GM19397 (cell line): ENCODE data around the gene METTL9.
"Not testable (repeated sequence)": the region's sequence is repeated elsewhere in the genome, so short reads cannot be mapped to it uniquely, and the experiment has no call there.

Experiments
- ATAC-seq: cut with Tn5 transposase; IDR thresholded peaks from one replicate; pipeline ENCODE4 v1.9.1; 2021; ENCODE audit warnings: mild to moderate bottlenecking, moderate library complexity; ENCODE audit not compliant: unreplicated experiment

METTL9 gene

GRCh38 chr16:21573506-21573905, 25.9 kb upstream of the METTL9 start:
- ATAC-seq, result not testable (repeated sequence)

- no peak for ATAC-seq
Measured at GRCh38 chr16:21574372-21574771, 25.0 kb upstream of the METTL9 start.

GRCh38 chr16:21576323-21576722, 23.1 kb upstream of the METTL9 start:
- ATAC-seq, result not testable (repeated sequence)

GRCh38 chr16:21577487-21577886, 21.9 kb upstream of the METTL9 start:
- not testable (repeated sequence) for ATAC-seq

GRCh38 chr16:21578311-21578710, 21.1 kb upstream of the METTL9 start:
- not testable (repeated sequence) for ATAC-seq

DNA sequence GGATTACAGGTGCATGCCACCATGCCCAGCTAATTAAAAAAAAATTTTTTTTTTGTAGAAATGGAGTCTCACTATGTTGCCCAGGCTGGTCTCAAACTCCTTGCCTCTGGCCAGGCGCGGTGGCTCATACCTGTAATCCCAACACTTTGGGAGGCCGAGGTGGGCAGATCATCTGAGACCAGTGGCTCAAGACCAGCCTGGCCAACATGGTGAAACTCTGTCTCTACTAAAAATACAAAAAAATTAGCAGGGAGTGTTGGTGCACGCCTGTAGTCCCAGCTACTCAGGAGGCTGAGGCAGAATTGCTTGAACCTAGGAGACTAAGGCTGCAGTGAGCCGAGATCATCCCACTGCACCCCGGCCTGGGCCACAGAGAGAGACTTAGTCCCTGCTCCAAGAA, 19.2 kb upstream of the METTL9 start:
- not testable (repeated sequence) for ATAC-seq

DNA sequence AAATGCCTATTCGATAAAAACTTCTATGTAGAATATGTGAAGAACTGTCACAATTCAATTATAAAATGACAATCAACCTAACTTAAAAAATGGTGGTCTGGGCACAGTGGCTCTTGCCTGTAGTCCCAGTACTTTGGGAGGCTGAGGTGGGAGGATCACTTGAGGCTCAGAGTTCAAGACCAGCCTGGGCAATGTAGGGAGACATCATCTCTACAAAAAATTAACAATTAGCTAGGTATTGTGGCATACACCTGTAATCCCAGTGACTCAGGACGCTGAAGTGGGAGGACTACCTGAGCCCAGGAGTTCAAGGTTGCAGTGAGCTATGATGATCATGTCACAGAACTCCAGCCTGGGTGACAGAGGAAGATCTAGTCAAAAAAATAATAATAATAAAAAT, 18.6 kb upstream of the METTL9 start:
- no peak for ATAC-seq

GRCh38 chr16:21584817-21585216, 14.6 kb upstream of the METTL9 start:
- no peak for ATAC-seq

DNA sequence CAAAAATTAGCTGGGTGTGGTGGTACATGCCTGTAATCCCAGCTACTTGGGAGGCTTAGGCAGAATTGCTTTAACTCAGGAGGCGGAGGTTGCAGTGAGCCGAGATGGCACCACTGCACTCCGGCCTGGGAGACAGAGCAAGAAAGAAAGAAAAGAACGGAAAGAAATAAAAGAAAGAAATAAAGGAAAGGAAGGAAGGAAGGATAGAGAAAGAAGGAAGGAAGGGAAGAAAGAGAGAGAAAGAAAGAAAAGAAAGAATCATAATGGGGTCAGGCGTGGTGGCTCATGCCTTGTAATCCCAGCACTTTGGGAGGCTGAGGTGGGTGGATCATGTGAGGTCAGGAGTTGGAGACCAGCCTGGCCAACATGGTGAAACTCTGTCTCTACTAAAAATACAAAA, 10.8 kb upstream of the METTL9 start:
- not testable (repeated sequence) for ATAC-seq

GRCh38 chr16:21589551-21589950, 9.8 kb upstream of the METTL9 start:
- ATAC-seq, result no peak

GRCh38 chr16:21590287-21590686, 9.1 kb upstream of the METTL9 start:
- ATAC-seq, result no peak

DNA sequence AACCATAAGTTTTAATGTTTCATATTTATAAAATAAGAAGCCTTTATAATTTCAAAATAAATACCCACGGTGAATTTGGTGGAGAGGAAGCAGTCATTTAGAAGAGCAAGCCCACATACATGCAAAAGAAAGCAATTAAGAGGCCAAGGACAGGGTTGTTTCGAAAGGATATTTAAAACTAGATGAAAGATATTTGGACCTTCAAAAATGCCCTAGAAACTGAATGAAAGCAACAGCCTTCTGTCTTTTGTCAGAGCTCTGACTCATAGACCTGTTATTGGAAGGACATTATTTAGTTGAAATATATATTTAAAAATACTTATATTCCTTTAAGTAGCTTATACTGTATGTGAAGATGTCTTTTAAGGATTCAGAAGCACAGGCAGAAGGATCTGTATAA, 8.6 kb upstream of the METTL9 start:
- ATAC-seq, result no peak

DNA sequence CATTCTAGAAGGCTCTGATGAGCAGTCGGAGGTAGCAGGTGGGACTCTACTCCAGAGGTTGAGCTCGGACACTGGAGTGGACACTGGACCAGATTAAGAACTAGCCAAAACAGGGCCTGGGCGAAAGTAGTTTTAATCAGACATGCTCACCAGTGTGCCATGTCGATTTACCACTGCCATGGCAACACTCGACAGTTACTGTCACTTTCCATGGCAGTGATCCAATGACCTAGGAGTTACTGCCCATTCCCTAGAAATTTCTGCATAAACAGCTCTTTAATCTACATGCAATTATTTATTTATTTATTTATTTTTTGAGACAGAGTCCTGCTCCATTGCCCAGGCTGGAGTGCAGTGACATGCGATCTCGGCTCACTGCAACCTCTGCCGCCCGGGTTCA, 7.2 kb upstream of the METTL9 start:
- ATAC-seq, result no peak

DNA sequence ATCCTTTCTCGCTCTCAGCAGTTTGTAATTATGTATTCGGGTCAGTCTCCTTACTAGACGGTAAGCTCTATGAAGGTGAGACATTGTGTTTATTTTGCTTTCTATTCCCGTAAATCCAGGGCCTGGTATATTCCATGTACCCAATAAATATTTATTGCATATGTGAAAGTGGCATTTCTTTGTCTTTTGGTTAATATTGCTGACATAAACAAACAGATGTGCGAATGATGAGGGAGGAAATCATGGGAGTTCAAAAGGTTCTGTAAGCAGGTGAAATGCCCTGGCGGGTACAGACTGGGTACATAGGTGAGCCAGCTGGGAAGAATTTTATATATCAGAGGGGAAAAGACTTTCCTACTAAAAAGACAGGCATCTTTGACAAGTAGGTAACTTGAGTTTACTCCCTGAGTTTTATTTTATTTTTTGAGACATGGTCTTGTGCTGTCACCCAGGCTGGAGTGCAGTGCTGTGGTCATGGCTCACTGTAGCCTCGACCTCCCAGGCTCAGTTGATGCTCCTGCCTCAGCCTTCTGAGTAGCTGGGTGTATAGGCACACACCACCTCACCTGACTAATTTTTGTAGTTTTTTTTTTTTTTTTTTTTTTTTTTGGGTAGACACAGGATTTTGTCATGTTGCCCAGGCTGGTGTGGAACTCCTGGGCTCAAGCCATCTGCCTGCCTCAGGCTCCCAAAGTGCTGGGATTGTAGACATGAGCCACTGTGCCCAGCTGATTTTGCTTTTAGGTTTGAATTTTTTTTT, 5.7 kb upstream of the METTL9 start:
- ATAC-seq, result no peak

- no peak for ATAC-seq
Measured at GRCh38 chr16:21597561-21598030, 1.8 kb upstream of the METTL9 start.

DNA sequence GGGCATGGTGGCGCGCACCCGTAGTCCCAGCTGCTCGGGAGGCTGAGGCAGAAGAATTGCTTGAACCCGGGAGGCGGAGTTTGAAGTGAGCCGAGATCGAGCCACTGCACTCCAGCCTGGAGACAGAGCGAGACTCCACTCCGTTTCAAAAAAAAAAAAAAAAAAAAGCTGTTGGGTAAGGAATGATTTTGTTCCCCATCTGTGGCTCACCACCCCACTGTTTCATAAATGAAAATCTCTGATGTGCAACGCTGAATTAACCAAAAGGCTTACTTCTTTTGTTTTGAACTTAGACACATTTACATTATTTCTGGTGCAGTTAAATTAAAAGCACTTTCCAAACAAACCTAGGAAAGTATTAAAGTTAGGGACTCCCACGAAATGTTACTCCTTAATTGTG, 1.2 kb upstream of the METTL9 start:
- ATAC-seq, result no peak

GRCh38 chr16:21598701-21599121, 666 bp upstream of the METTL9 start:
- ATAC-seq, result no peak

- ATAC-seq, result peak; percentile 24
Measured at GRCh38 chr16:21600031-21600773, 825 bp downstream of the METTL9 start.

DNA sequence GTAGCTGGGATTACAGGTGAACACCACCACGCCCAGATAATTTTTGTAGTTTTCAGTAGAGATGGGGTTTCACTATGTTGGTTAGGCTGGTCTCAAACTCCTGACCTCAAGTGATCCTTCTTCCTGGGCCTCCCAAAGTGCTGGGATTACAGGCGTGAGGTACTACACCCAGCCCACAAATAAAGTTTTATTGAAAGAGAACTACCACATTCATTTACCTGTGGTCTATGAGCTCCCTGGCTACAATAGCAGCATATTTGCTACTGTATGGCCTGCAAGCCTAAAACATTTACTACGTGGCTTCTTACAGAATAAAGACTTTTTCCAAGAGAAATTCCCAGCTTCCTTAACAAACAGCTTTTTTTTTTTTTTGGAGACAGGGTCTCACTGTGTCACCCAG, 3.4 kb downstream of the METTL9 start:
- no peak for ATAC-seq

GRCh38 chr16:21603928-21604327, 4.6 kb downstream of the METTL9 start:
- ATAC-seq, result no peak

DNA sequence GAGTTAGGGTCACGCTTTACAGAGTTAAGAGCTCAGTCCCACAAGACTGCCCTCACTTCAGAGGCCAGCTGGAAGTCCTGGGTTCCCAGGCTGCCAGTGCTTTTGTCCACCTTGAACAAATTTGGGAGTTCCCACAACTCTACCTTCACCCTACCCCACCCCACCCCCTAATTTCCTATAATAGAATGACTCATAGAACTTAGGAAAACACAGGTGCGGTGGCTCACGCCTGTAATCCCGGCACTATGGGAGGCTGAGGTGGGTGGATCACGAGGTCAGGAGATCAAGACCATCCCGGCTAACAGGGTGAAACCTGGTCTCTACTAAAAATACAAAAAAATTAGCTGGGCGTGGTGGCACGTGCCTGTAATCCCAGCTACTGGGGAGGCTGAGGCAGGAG, 6.5 kb downstream of the METTL9 start:
- ATAC-seq, result not testable (repeated sequence)

DNA sequence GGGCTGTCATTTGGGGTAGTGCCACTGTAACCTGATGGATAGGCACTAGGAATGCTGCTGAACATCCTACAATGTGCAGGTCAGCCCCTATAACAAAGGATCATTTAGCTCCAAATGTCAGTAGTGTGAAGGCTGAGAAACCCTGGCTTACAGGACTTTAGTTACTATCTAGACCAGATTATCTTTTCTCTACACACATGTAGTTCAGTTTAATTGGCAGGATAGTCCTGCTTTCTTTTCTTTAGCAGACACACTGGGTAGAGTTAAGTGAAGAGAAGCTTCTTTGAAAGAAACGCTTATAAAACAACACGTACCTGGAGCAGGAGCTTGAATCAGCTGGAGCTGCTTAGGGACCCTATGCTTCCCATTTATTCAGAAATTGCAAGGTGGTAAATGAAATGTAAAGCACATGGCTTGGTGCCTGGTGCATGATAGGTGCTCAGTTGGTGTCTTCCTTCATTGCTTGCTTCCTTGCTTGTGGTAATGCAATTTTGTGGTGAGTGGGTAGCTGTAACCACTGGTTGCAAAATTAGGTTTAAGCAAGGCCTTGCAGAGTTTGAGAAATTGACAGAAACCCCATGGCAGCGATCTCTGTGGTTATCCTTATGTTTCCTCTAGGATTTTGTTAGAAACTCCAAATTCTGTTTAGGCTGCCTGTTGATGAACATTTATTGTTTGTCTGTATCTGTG, 9.4 kb downstream of the METTL9 start:
- ATAC-seq, result no peak
